ENCODE data around the gene KDF1.

The KDF1 gene
- long read RNA-seq, donor 1, partial matches to known transcripts: 6 of 6 reads
- long read RNA-seq, donor 1, other reads (novel, unspliced or antisense): 0 of 6 reads
- long read RNA-seq, donor 2, transcript KDF1-201 (4 exons, 1,793 nt): major isoform, 8 of 8 reads
- long read RNA-seq, donor 2, partial matches to known transcripts: 0 of 8 reads
- long read RNA-seq, donor 2, other reads (novel, unspliced or antisense): 0 of 8 reads
- long read RNA-seq, donor 3, partial matches to known transcripts: 0 of 2 reads
- long read RNA-seq, donor 3, other reads (novel, unspliced or antisense): 0 of 2 reads
- long read RNA-seq, donor 4, partial matches to known transcripts: 12 of 13 reads
- long read RNA-seq, donor 4, other reads (novel, unspliced or antisense): 0 of 13 reads
- long read RNA-seq, donor 5, transcript KDF1-201 (4 exons, 1,793 nt): major isoform, 6 of 6 reads
- long read RNA-seq, donor 5, partial matches to known transcripts: 0 of 6 reads
- long read RNA-seq, donor 5, other reads (novel, unspliced or antisense): 0 of 6 reads
- long read RNA-seq, donor 6, partial matches to known transcripts: 7 of 10 reads
- long read RNA-seq, donor 6, other reads (novel, unspliced or antisense): 0 of 10 reads
- long read RNA-seq, donor 7, partial matches to known transcripts: 14 of 16 reads
- long read RNA-seq, donor 7, other reads (novel, unspliced or antisense): 0 of 16 reads
- long read RNA-seq, donor 8, transcript KDF1-201 (4 exons, 1,793 nt): major isoform, 5 of 11 reads
- long read RNA-seq, donor 8, partial matches to known transcripts: 6 of 11 reads
- long read RNA-seq, donor 8, other reads (novel, unspliced or antisense): 0 of 11 reads

GRCh38 chr1:26959722-26960624 lies at the start of gene KDF1:
Gene KDF1 (minus strand): TSS chr1:26960468. CDS start chr1:26952380, 8,088 bp downstream.
- peak; percentile 70 for DNase-seq

GRCh38 chr1:27009601-27010197 lies 49.4 kb upstream of the KDF1 start:
- DNase-seq: no peak

- no peak for DNase-seq
Measured at GRCh38 chr1:27007909-27008582, 47.8 kb upstream of the KDF1 start.

- DNase-seq: no peak
Measured at GRCh38 chr1:27006683-27007082, 46.4 kb upstream of the KDF1 start.

- DNase-seq: no peak
Measured at GRCh38 chr1:27005648-27006496, 45.6 kb upstream of the KDF1 start.

GRCh38 chr1:27005166-27005530 lies 44.9 kb upstream of the KDF1 start:
- no peak for DNase-seq

- no peak for DNase-seq
Measured at GRCh38 chr1:27004471-27005165, 44.4 kb upstream of the KDF1 start.

GRCh38 chr1:27003745-27004470 lies 43.6 kb upstream of the KDF1 start:
- DNase-seq: no peak

- no peak for DNase-seq
Measured at GRCh38 chr1:27001570-27002360, 41.5 kb upstream of the KDF1 start.

- no peak for DNase-seq
Measured at GRCh38 chr1:27000817-27001460, 40.7 kb upstream of the KDF1 start.

- DNase-seq: no peak
Measured at GRCh38 chr1:27000090-27000816, 40.0 kb upstream of the KDF1 start.

GRCh38 chr1:26999440-26999987 lies 39.2 kb upstream of the KDF1 start:
- no peak for DNase-seq

GRCh38 chr1:26998429-26999300 lies 38.4 kb upstream of the KDF1 start:
- DNase-seq: no peak

- no peak for DNase-seq
Measured at GRCh38 chr1:26996665-26997064, 36.4 kb upstream of the KDF1 start.

GRCh38 chr1:26996024-26996423 lies 35.8 kb upstream of the KDF1 start:
- DNase-seq: no peak
